NCI-H748 (cell line): ENCODE measurements around the gene NPAS4.

Experiments
- DNase-seq: peaks from one replicate; lab custom pipeline; 2025; ENCODE audit not compliant: unreplicated experiment; lab: John Stamatoyannopoulos, UW

The NPAS4 gene

GRCh38 chr11:66475349-66476172, 54.7 kb downstream of the NPAS4 start:
- no peak for DNase-seq
